ENCODE measurements around the gene FAM72A.
"Not testable (repeated sequence)": the region's sequence is repeated elsewhere in the genome, so short reads cannot be mapped to it uniquely, and the experiment has no call there.

- not testable (repeated sequence) for TF ChIP-seq POLR2A (IDR thresholded peaks at IDR 0.05; ENCODE audit: low read depth, low read length); POLR2AphosphoS5 (IDR thresholded peaks at IDR 0.05; ENCODE audit: insufficient read depth, low read depth, low read length); CTCF (IDR thresholded peaks at IDR 0.05; ENCODE audit: extremely low read depth in 1 of 2, insufficient read depth in 1 of 2, low read depth in 1 of 2, low read length in 2 of 2); EZH2 (IDR thresholded peaks at IDR 0.05; ENCODE audit: borderline replicate concordance, low read depth, low read length, severe bottlenecking); MYC (IDR thresholded peaks at IDR 0.05; ENCODE audit: low read depth, low read length); FOS (IDR thresholded peaks at IDR 0.05; ENCODE audit: borderline replicate concordance, insufficient read depth, low read length); JUN (IDR thresholded peaks at IDR 0.05; ENCODE audit: borderline replicate concordance, insufficient read depth, insufficient read length, low read depth); MAX (IDR thresholded peaks at IDR 0.05; ENCODE audit: insufficient read depth, insufficient read length); GATA2 (IDR thresholded peaks at IDR 0.05; ENCODE audit: insufficient read depth, insufficient read length, low read depth, low read length)
Measured at GRCh38 chr1:206218765-206219164, 16.1 kb upstream of the FAM72A start.
